ENCODE results near the gene NID2. TPM values are rescaled to one million over a fixed set of nuclear protein-coding genes. Genes with fewer than 3 reads are reported as not detected.

The NID2 gene
- total and polyA plus RNA-seq, 2 experiments from 2014 or later: 179 to 538 TPM

GRCh38 chr14:52079239-52079959 lies 10.5 kb upstream of the NID2 start:
- Histone ChIP-seq H3K27ac (peak overlapping the region; percentile 80), H3K36me3 (no peaks in the 10 kb centered on the region), H3K4me3 (no peak overlapping the region), H3K9me3 (ENCODE audit: low read depth) (no peaks in the 10 kb centered on the region), H3K27me3 (no peaks in the 10 kb centered on the region), H3K4me1 (ENCODE audit: low read depth) (peaks cover 23% of the 10 kb centered on the region)
- TF ChIP-seq CTCF (IDR thresholded peaks at IDR 0.05; ENCODE audit: low read depth, low read length): no peak
- peak in 1 of 2 donors; percentile 50 for DNase-seq (ENCODE audit: low read depth in 1 of 2, low spot score in 1 of 2)

- H3K4me1 ChIP-seq (ENCODE audit: low read depth): peaks cover 23% of the 10 kb centered on the region
- H3K36me3 ChIP-seq: no peaks in the 10 kb centered on the region
- no peak for TF ChIP-seq CTCF (IDR thresholded peaks at IDR 0.05; ENCODE audit: low read depth, low read length)
- H3K9me3 ChIP-seq (ENCODE audit: low read depth): no peaks in the 10 kb centered on the region
- no peaks in the 10 kb centered on the region for H3K27me3 ChIP-seq
- no peak overlapping the region for H3K4me3 ChIP-seq
- peak overlapping the region; percentile 80 for H3K27ac ChIP-seq
- no peak for DNase-seq (ENCODE audit: low read depth in 1 of 2, low spot score in 1 of 2)
These were observed 9.9 kb upstream of the NID2 start for GRCh38 chr14:52078721-52079120.

- H3K36me3 ChIP-seq: no peaks in the 10 kb centered on the region
- no peaks in the 10 kb centered on the region for H3K9me3 ChIP-seq (ENCODE audit: low read depth)
- no peak overlapping the region for H3K4me3 ChIP-seq
- H3K27me3 ChIP-seq: no peaks in the 10 kb centered on the region
- H3K4me1 ChIP-seq (ENCODE audit: low read depth): peaks cover 26% of the 10 kb centered on the region
- no peak for TF ChIP-seq CTCF (IDR thresholded peaks at IDR 0.05; ENCODE audit: low read depth, low read length)
- H3K27ac ChIP-seq: no peak overlapping the region
- DNase-seq (ENCODE audit: low read depth in 1 of 2, low spot score in 1 of 2): peak in 1 of 2 donors; percentile 44
These were observed 9.3 kb upstream of the NID2 start for GRCh38 chr14:52078095-52078531.

GRCh38 chr14:52077256-52077979 lies 8.6 kb upstream of the NID2 start:
- Histone ChIP-seq H3K4me3 (no peak overlapping the region), H3K27me3 (no peaks in the 10 kb centered on the region), H3K27ac (no peak overlapping the region), H3K4me1 (ENCODE audit: low read depth) (peaks cover 33% of the 10 kb centered on the region), H3K36me3 (no peaks in the 10 kb centered on the region), H3K9me3 (ENCODE audit: low read depth) (no peaks in the 10 kb centered on the region)
- TF ChIP-seq CTCF (IDR thresholded peaks at IDR 0.05; ENCODE audit: low read depth, low read length): peak; percentile 18
- DNase-seq (ENCODE audit: low read depth in 1 of 2, low spot score in 1 of 2): peak in 1 of 2 donors; percentile 49

- Histone ChIP-seq H3K4me3 (no peak overlapping the region), H3K27ac (no peak overlapping the region), H3K36me3 (no peaks in the 10 kb centered on the region), H3K9me3 (ENCODE audit: low read depth) (no peaks in the 10 kb centered on the region), H3K4me1 (ENCODE audit: low read depth) (peaks cover 42% of the 10 kb centered on the region), H3K27me3 (no peaks in the 10 kb centered on the region)
- DNase-seq (ENCODE audit: low read depth in 1 of 2, low spot score in 1 of 2): peak in 1 of 2 donors; percentile 48
- no peak for TF ChIP-seq CTCF (IDR thresholded peaks at IDR 0.05; ENCODE audit: low read depth, low read length)
These were observed 7.5 kb upstream of the NID2 start for GRCh38 chr14:52076334-52076733.

Data from cardiac muscle cell (in vitro differentiated cells and primary cell).